OCI-LY1 (cell line): ENCODE data around the gene CC2D1A.

Experiments used
- EZH2 ChIP-seq: fragments of 200-600 bp; sonication (generic), shearing (Covaris generic); IDR thresholded peaks from 2 replicates; pipeline ENCODE4 v1.8.0; 2017; ENCODE audit warnings: borderline replicate concordance, mixed run types, mild to moderate bottlenecking, antibody characterized with exemption, low read length, moderate library complexity, mixed read lengths
- TF ChIP-seq, protein P1 (sequence below): fragments of 200-600 bp; sonication (generic), shearing (Covaris generic); IDR thresholded peaks from 2 replicates; pipeline ENCODE4 v1.5.1; 2017; ENCODE audit warnings: mild to moderate bottlenecking, antibody characterized with exemption, low read length, moderate library complexity, mixed read lengths

DNA sequence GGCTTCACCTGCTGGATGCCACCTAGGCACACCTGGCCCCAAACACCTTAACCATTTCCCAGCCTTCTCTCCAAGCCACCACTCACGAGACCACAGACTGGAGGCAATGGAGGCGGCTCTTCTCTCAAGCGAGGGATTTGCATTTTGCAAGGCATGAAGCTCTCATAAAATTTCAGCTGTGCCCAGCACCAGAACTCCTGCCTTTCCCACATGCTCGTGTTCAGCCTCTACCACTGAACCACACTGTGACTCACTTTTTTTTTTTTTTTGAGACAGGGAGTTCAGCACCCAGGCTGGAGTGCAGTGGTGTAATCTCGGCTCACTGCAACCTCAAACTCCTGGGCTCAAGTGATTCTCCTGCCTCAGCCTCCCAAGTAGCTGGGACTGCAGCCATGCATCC, 18.5 kb upstream of the CC2D1A start:
- no peak for TF ChIP-seq EZH2
- TF ChIP-seq, protein P1, sequence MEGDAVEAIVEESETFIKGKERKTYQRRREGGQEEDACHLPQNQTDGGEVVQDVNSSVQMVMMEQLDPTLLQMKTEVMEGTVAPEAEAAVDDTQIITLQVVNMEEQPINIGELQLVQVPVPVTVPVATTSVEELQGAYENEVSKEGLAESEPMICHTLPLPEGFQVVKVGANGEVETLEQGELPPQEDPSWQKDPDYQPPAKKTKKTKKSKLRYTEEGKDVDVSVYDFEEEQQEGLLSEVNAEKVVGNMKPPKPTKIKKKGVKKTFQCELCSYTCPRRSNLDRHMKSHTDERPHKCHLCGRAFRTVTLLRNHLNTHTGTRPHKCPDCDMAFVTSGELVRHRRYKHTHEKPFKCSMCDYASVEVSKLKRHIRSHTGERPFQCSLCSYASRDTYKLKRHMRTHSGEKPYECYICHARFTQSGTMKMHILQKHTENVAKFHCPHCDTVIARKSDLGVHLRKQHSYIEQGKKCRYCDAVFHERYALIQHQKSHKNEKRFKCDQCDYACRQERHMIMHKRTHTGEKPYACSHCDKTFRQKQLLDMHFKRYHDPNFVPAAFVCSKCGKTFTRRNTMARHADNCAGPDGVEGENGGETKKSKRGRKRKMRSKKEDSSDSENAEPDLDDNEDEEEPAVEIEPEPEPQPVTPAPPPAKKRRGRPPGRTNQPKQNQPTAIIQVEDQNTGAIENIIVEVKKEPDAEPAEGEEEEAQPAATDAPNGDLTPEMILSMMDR: no peak
